Progenitor cell of endocrine pancreas (in vitro differentiated cells): ENCODE data around the gene MCRIP1. TPM values are rescaled to one million over a fixed set of nuclear protein-coding genes. Genes with fewer than 3 reads are reported as not detected.

Source experiments
- DNase-seq: peaks from one replicate; pipeline ENCODE4 v3.0.0; 2021; ENCODE audit warnings: low spot score; ENCODE audit not compliant: unreplicated experiment
- H3K27ac Mint-ChIP-seq: 2 replicates; pipeline ENCODE4 v1.8.0; 2021; ENCODE audit warnings: mild to moderate bottlenecking, moderate library complexity, mixed read lengths
- H3K27me3 Mint-ChIP-seq: 2 replicates; pipeline ENCODE4 v1.8.0; 2021; ENCODE audit warnings: mixed read lengths
- H3K36me3 Mint-ChIP-seq: 2 replicates; pipeline ENCODE4 v1.8.0; 2022; ENCODE audit warnings: mixed read lengths; ENCODE audit not compliant: insufficient read depth
- H3K4me1 Mint-ChIP-seq: 2 replicates; pipeline ENCODE4 v1.8.0; 2021; ENCODE audit warnings: low read depth, mixed read lengths
- H3K4me3 Mint-ChIP-seq: 2 replicates; pipeline ENCODE4 v1.8.0; 2021; ENCODE audit warnings: low read depth, mild to moderate bottlenecking, moderate library complexity, mixed read lengths
- H3K9me3 Mint-ChIP-seq: 2 replicates; pipeline ENCODE4 v1.8.0; 2021; ENCODE audit warnings: low read depth, mixed read lengths
- CTCF ChIP-seq: fragments of 200-600 bp; sonication (generic); IDR thresholded peaks from one replicate; pipeline ENCODE4 v1.5.0; 2021; ENCODE audit warnings: antibody characterized with exemption, mild to moderate bottlenecking; ENCODE audit not compliant: unreplicated experiment
- total RNA-seq: library from RNA; stranded (reverse); gene quantifications from 2 replicates; pipeline ENCODE4 v1.2.1, GENCODE V29; 2021

The MCRIP1 gene
- total RNA-seq, 1 donor from 2014 or later, result 157 TPM

- Mint-ChIP-seq H3K4me3 (peak overlapping the region; percentile 88), H3K27me3 (no peaks in the 10 kb centered on the region), H3K9me3 (no peaks in the 10 kb centered on the region), H3K4me1 (peaks cover 27% of the 10 kb centered on the region), H3K36me3 (peaks cover 7% of the 10 kb centered on the region), H3K27ac (peak overlapping the region; percentile 85)
- no peak for TF ChIP-seq CTCF
- no peak for DNase-seq
Measured at GRCh38 chr17:81858967-81859905, 26.1 kb upstream of the MCRIP1 start.

DNA sequence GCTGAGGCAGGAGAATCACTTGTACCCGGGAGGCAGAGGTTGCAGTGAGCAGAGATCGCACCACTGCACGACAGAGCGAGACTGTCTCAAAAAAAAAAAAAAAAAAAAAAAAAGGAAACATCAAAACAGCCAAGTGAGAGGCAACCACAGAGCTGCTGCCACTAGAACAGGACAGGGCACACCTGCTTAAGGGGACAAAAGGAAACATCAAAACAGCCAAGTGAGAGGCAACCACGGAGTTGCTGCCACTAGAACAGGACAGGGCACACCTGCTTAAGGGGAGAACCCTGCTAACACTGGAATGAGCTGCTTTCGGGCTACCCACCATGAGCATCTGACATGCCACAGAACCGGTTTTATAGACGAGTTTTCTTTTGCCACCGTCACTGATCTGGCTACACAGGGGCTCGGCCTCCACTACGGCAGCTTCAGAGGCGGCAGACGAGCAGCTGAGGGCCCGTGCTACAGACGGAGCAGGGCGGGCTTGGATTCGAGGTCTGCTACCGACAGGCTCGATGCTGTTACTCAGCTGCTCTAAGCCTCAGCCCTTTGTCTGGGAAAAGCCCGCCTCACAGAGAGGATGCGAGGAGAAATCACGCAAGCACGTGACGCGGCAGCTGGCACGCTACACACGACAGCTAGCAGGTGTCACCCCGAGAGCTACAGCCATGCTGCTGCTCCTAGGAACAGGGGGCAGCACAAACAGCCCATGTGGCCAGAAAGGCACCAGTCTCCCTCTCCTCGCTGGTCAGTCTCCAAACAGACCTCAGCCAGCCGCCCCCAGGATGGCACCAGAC, 25.3 kb upstream of the MCRIP1 start:
- H3K36me3 Mint-ChIP-seq, result peaks cover 9% of the 10 kb centered on the region
- peak overlapping the region; percentile 88 for H3K4me3 Mint-ChIP-seq
- DNase-seq, result no peak
- H3K9me3 Mint-ChIP-seq, result no peaks in the 10 kb centered on the region
- H3K4me1 Mint-ChIP-seq, result peaks cover 25% of the 10 kb centered on the region
- no peak for TF ChIP-seq CTCF
- no peaks in the 10 kb centered on the region for H3K27me3 Mint-ChIP-seq
- peak overlapping the region; percentile 71 for H3K27ac Mint-ChIP-seq

GRCh38 chr17:81854974-81855774, 22.1 kb upstream of the MCRIP1 start:
- Mint-ChIP-seq H3K9me3 (no peaks in the 10 kb centered on the region), H3K4me3 (no peak overlapping the region), H3K27ac (peak overlapping the region; percentile 45), H3K4me1 (peaks cover 15% of the 10 kb centered on the region), H3K27me3 (no peaks in the 10 kb centered on the region), H3K36me3 (peaks cover 15% of the 10 kb centered on the region)
- TF ChIP-seq CTCF, result no peak
- no peak for DNase-seq

DNA sequence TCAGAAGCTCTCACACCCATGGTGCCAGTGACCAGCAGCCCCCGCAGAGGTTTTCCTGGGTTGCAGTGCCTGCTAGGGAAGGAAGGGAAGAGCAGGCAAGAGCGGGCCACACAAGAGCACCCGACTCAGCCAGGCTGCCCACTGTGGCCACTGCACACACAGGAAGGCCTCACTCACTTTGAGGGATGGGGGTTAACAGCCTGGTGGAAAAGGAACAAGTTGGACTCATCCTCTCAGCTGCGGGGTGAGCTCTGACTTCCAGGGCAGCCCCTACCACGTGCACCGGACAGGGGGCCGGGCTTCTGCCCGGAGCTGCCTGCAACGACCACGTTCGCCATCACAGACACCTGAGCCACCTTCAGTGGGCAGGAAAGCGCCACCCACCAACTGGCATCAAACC, 19.1 kb upstream of the MCRIP1 start:
- H3K36me3 Mint-ChIP-seq, result peaks cover 13% of the 10 kb centered on the region
- no peak for DNase-seq
- no peak for TF ChIP-seq CTCF
- H3K27me3 Mint-ChIP-seq, result no peaks in the 10 kb centered on the region
- no peaks in the 10 kb centered on the region for H3K4me1 Mint-ChIP-seq
- no peaks in the 10 kb centered on the region for H3K9me3 Mint-ChIP-seq
- no peak overlapping the region for H3K27ac Mint-ChIP-seq
- no peak overlapping the region for H3K4me3 Mint-ChIP-seq

DNA sequence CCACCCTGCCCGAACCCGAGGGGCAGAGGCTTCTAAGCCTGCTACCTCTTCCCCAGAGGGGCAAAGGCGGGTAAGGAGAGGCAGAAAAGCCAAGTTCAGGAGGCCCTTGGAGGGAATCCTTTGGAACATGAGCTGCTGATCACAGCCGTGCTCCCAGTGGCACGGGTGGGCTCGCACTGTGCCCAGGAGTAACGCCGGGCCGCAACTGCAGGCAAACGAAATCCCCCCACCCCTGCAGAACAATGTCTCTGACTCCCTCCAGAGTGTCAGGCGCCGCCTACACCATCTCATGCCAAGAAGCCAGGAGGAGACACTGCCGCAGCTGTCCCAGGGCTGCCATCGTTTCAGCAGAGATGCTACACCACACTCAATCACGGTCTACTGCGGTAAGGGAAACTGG, 18.3 kb upstream of the MCRIP1 start:
- H3K27ac Mint-ChIP-seq, result no peak overlapping the region
- H3K27me3 Mint-ChIP-seq, result no peaks in the 10 kb centered on the region
- peaks cover 15% of the 10 kb centered on the region for H3K36me3 Mint-ChIP-seq
- TF ChIP-seq CTCF, result no peak
- no peak for DNase-seq
- no peaks in the 10 kb centered on the region for H3K4me1 Mint-ChIP-seq
- no peak overlapping the region for H3K4me3 Mint-ChIP-seq
- H3K9me3 Mint-ChIP-seq, result no peaks in the 10 kb centered on the region
